ENCODE data around the gene NR3C2. TPM values are rescaled to one million over a fixed set of nuclear protein-coding genes. Genes with fewer than 3 reads are reported as not detected.

The NR3C2 gene
- total RNA-seq, 1 experiment from 2014 or later, result 1.6 TPM

DNA sequence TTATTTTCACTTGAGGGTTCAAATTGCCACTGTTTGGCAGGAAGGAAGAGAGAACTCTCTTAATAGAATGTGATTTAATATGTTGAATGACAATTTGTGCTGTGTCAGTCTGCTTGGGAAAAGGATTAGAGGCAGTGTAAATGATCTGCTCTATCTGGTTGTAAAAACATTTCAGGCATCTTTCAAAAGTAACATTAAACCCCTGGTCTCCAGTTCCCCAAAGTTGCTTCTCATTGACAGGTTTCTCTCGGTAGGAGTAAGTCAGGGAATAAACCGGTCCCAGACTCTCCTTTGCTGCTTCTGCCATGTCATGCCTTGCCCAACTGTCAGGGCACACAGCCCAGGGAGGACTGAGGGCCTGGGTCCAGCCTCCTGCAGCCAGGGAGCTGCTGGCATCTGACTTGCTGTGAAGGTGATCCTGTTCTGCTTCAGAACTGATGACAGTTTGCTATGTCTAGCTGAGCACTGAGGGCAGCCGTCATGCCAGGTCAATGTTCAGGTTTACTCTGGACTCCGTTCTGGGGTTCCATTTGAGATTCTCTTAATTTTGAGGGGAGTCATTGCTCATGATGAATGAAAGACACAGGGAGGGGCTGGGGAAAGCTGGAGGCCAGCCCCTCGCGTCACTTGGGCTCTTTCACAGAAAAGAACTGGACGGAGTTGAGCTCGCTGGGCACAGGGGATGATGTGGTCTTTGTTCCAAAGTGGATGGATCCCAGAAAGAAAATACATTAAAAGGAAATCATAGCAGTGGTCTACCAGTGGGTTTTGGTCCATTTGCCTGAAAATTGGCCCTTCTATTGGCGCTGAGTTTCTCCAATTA lies 397.9 kb downstream of the NR3C2 start:
- no peaks in the 10 kb centered on the region for H3K9me2 ChIP-seq (replicated peaks; ENCODE audit: insufficient read depth, low read length)
- no peak overlapping the region for H3K4me2 ChIP-seq (ENCODE audit: low read depth, low read length, poor library complexity, severe bottlenecking)
- H3K9me3 ChIP-seq (ENCODE audit: low read length), result no peaks in the 10 kb centered on the region
- no peak overlapping the region for H3K27ac ChIP-seq (ENCODE audit: low read length)
- H3K9ac ChIP-seq (ENCODE audit: low read length), result no peak overlapping the region
- H3K4me3 ChIP-seq (ENCODE audit: low read length), result no peak overlapping the region
- H3K4me1 ChIP-seq (ENCODE audit: low read length), result no peaks in the 10 kb centered on the region
- no peaks in the 10 kb centered on the region for H3K27me3 ChIP-seq (ENCODE audit: low read length)
- H4K20me1 ChIP-seq (ENCODE audit: insufficient read depth, low read depth, low read length), result no peaks in the 10 kb centered on the region
- no peak overlapping the region for H2AFZ ChIP-seq (ENCODE audit: low read length)
- H3K36me3 ChIP-seq (ENCODE audit: insufficient read depth, low read length), result no peaks in the 10 kb centered on the region
- DNase-seq, result no peak
- H3K79me2 ChIP-seq (ENCODE audit: low read length), result no peaks in the 10 kb centered on the region

DNA sequence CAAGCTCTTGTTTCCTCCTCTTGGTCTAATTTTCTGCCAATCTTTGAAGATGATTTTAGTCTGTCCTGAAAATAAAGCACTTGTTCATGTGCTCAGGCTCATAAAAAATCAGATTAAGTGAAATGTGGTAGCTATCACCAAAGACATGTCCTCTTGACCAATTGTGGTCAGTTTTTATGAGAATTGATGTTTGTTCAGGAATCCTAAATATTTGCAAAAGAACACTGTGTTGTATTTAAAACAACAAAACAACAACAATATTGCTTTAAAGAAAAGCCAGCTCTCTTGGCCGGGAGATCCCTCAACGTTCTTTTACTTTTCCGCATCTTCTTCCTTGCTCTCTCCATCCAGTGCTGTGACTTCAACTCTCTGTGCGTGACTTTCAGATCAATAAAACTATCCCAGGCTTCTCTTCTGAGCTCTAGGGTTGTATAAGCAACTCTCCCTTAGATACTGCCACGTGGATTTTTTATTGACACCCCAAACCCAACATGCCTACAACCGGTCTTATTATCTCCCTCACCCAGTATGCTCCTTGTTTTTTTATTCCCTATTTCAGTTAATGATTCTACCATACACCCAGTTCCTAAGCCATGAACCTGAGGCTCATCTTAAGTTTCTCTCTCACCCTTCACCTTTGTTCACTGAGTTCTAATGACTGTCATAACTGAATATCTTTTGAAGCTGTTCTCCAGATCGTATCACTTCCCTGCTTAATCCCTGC lies 400.4 kb downstream of the NR3C2 start:
- no peak for DNase-seq

DNA sequence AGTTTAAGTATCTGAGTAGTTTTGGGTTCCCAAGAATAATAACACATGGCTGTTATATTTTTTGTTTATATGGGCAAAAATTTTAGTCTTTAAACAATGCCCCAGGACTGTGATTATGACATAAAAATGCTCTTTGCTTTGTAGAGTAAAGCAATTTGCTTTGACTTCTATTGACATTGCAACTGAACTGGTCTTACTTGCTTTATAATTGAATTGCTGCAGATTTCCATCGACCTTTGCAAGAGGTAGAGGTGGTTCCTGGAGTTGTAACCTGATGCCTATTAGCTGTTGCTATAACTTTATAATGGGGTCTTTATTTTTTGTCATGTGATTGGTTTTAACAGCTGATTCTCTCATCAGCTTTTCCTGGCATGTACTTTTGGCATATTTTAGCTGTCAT lies 407.4 kb downstream of the NR3C2 start:
- no peaks in the 10 kb centered on the region for H3K36me3 ChIP-seq (ENCODE audit: insufficient read depth, low read length)
- no peak overlapping the region for H3K4me2 ChIP-seq (ENCODE audit: low read depth, low read length, poor library complexity, severe bottlenecking)
- H3K9ac ChIP-seq (ENCODE audit: low read length), result no peak overlapping the region
- H3K27me3 ChIP-seq (ENCODE audit: low read length), result no peaks in the 10 kb centered on the region
- H3K27ac ChIP-seq (ENCODE audit: low read length), result no peak overlapping the region
- no peak overlapping the region for H2AFZ ChIP-seq (ENCODE audit: low read length)
- H4K20me1 ChIP-seq (ENCODE audit: insufficient read depth, low read depth, low read length), result no peaks in the 10 kb centered on the region
- DNase-seq, result no peak
- H3K9me3 ChIP-seq (ENCODE audit: low read length), result no peaks in the 10 kb centered on the region
- no peaks in the 10 kb centered on the region for H3K79me2 ChIP-seq (ENCODE audit: low read length)
- no peaks in the 10 kb centered on the region for H3K9me2 ChIP-seq (replicated peaks; ENCODE audit: insufficient read depth, low read length)
- no peaks in the 10 kb centered on the region for H3K4me1 ChIP-seq (ENCODE audit: low read length)
- no peak overlapping the region for H3K4me3 ChIP-seq (ENCODE audit: low read length)

More for the DNA sequence above, 400.4 kb downstream of the NR3C2 start:
- Histone ChIP-seq H3K9ac (ENCODE audit: low read length) (no peak overlapping the region), H3K36me3 (ENCODE audit: insufficient read depth, low read length) (no peaks in the 10 kb centered on the region), H3K27ac (ENCODE audit: low read length) (no peak overlapping the region), H3K4me3 (ENCODE audit: low read length) (no peak overlapping the region), H2AFZ (ENCODE audit: low read length) (no peak overlapping the region), H3K4me2 (ENCODE audit: low read depth, low read length, poor library complexity, severe bottlenecking) (no peak overlapping the region), H3K9me2 (replicated peaks; ENCODE audit: insufficient read depth, low read length) (no peaks in the 10 kb centered on the region), H3K27me3 (ENCODE audit: low read length) (no peaks in the 10 kb centered on the region), H3K9me3 (ENCODE audit: low read length) (no peaks in the 10 kb centered on the region), H3K79me2 (ENCODE audit: low read length) (no peaks in the 10 kb centered on the region), H4K20me1 (ENCODE audit: insufficient read depth, low read depth, low read length) (no peaks in the 10 kb centered on the region), H3K4me1 (ENCODE audit: low read length) (no peaks in the 10 kb centered on the region)

DNA sequence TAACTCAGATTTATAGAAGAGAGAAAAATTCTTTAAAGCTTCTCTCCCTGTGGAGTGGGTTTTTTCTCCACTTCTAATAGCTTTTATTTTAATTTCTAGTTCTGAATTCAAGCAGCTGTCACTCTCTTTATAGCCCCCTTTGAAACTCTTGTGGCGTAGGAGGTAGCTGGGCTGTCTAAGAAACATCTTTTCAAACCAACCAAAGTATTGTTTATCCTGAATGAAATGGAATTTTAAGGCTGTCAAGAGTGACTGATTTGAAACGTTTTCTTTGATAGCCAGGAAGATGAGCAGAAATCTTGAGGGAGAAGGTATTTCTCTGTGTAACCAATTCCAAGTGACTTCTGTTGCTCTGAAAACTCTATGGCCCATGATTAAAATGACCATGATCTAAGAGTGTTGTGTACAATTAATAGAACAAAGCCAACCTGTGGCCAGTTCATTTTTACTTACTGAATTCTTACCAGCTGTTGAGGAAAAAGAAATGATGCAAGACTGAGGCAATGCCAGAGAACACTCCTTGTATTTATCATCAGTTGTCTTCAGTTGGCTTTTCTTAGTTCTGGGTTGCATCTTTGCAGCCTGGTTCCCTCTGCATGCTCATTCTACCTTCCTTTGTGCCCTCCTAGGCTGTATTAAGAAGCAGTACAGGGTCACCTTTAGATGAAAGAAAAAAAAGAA lies 411.9 kb downstream of the NR3C2 start:
- Histone ChIP-seq H3K36me3 (ENCODE audit: insufficient read depth, low read length) (no peaks in the 10 kb centered on the region), H3K9ac (ENCODE audit: low read length) (no peak overlapping the region), H3K27me3 (ENCODE audit: low read length) (no peaks in the 10 kb centered on the region), H3K4me1 (ENCODE audit: low read length) (peaks cover 8% of the 10 kb centered on the region), H3K4me2 (ENCODE audit: low read depth, low read length, poor library complexity, severe bottlenecking) (no peak overlapping the region), H3K9me2 (replicated peaks; ENCODE audit: insufficient read depth, low read length) (no peaks in the 10 kb centered on the region), H3K27ac (ENCODE audit: low read length) (no peak overlapping the region), H2AFZ (ENCODE audit: low read length) (no peak overlapping the region), H4K20me1 (ENCODE audit: insufficient read depth, low read depth, low read length) (no peaks in the 10 kb centered on the region), H3K9me3 (ENCODE audit: low read length) (no peaks in the 10 kb centered on the region), H3K4me3 (ENCODE audit: low read length) (no peak overlapping the region), H3K79me2 (ENCODE audit: low read length) (no peaks in the 10 kb centered on the region)
- no peak for DNase-seq

DNA sequence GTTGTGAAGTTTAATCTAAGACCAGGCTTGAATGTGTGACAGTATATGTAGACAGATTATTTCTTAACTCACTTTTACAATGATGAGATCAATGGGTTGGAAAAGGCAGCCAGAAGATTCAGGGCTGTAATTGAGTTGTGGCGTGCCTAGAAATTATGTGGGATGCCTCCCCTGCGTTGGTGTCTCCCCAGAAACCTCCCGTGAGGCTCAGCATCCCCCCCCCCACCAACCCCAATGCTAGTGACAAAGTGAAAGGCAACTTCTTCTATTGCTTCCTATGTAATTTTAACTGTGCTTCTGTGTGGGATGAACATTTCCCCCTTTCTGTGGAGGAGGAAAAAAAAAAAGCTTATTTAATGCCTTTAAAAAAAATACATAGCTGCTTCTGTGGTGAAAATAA lies 412.4 kb downstream of the NR3C2 start:
- H3K4me1 ChIP-seq (ENCODE audit: low read length), result peaks cover 8% of the 10 kb centered on the region
- no peak overlapping the region for H3K9ac ChIP-seq (ENCODE audit: low read length)
- H3K4me3 ChIP-seq (ENCODE audit: low read length), result no peak overlapping the region
- no peaks in the 10 kb centered on the region for H3K9me3 ChIP-seq (ENCODE audit: low read length)
- no peaks in the 10 kb centered on the region for H3K79me2 ChIP-seq (ENCODE audit: low read length)
- no peaks in the 10 kb centered on the region for H3K9me2 ChIP-seq (replicated peaks; ENCODE audit: insufficient read depth, low read length)
- H3K4me2 ChIP-seq (ENCODE audit: low read depth, low read length, poor library complexity, severe bottlenecking), result no peak overlapping the region
- H4K20me1 ChIP-seq (ENCODE audit: insufficient read depth, low read depth, low read length), result no peaks in the 10 kb centered on the region
- H3K36me3 ChIP-seq (ENCODE audit: insufficient read depth, low read length), result no peaks in the 10 kb centered on the region
- no peak overlapping the region for H3K27ac ChIP-seq (ENCODE audit: low read length)
- H3K27me3 ChIP-seq (ENCODE audit: low read length), result no peaks in the 10 kb centered on the region
- DNase-seq, result no peak
- no peak overlapping the region for H2AFZ ChIP-seq (ENCODE audit: low read length)
